Lower leg skin (tissue), 4 donors: ENCODE measurements around the gene CDH13. TPM values are rescaled to one million over a fixed set of nuclear protein-coding genes. Genes with fewer than 3 reads are reported as not detected.

Experiments used
- DNase-seq, 2 donors: peaks; one replicate each; pipeline ENCODE4 v3.0.0-alpha.2; 2019; ENCODE audit warnings: low spot score in 2 of 2
- H3K4me3 ChIP-seq: fragments of 200-600 bp; sonication (generic); 2 replicates; pipeline ENCODE4 v1.5.1; 2017; ENCODE audit warnings: mild to moderate bottlenecking, low read depth; ENCODE audit not compliant: poor library complexity, severe bottlenecking
- CTCF ChIP-seq, 3 donors: fragments of 450-650 bp; IDR thresholded peaks; one replicate each; pipeline ENCODE4 v1.5.1; 2016; ENCODE audit warnings: antibody characterized with exemption in 3 of 3, mild to moderate bottlenecking in 3 of 3, moderate library complexity in 2 of 3
- POLR2A ChIP-seq, 2 donors: fragments of 450-650 bp; IDR thresholded peaks; one replicate each; pipeline ENCODE4 v1.6.1; 2016 to 2017; ENCODE audit warnings: antibody characterized with exemption in 2 of 2, mild to moderate bottlenecking in 1 of 2, moderate library complexity in 1 of 2
- WGBS, 2 donors: methylation state at CpG; one replicate each; pipeline ENCODE4 v1.1.5; 2018; 5-methylcytosine and 5-hydroxymethylcytosine counted together
- intact Hi-C: fragments of 100-400 bp; cut with DNase I; formaldehyde crosslinking; loops from one replicate; pipeline ENCODE4 v1.15.0; 2023; ENCODE audit warnings: low total_unique reads
- total RNA-seq, 4 donors: library from RNA; depleted of rRNA; stranded (reverse); fragments of >200 nt; gene quantifications; one replicate each; pipeline ENCODE4 v1.1.0, GENCODE V29; 2016

Gene CDH13
- total RNA-seq, 4 donors from 2014 or later, result 102 to 246 (median 155) TPM

GRCh38 chr16:83224642-83225041 is 597.9 kb downstream of the CDH13 start:
- WGBS, 2 donors, result 89 to 94% methylated on average over 3 of the region's 3 CpGs
- TF ChIP-seq POLR2A (IDR thresholded peaks at IDR 0.05), result no peak
- TF ChIP-seq CTCF (IDR thresholded peaks at IDR 0.05), result no peak
- DNase-seq, result no peak
- no peak overlapping the region for H3K4me3 ChIP-seq
- intact Hi-C loops, result no loop called here

- TF ChIP-seq CTCF (IDR thresholded peaks at IDR 0.05) (no peak), POLR2A (IDR thresholded peaks at IDR 0.05) (no peak)
- WGBS, 2 donors, result 47 to 53% methylated on average over 6 of the region's 6 CpGs
- DNase-seq, result no peak
- intact Hi-C loops, result no loop called here
- no peak overlapping the region for H3K4me3 ChIP-seq
Measured at GRCh38 chr16:83227336-83227735, 600.6 kb downstream of the CDH13 start.

- DNase-seq, result no peak
- intact Hi-C loops, result no loop called here
- no peak overlapping the region for H3K4me3 ChIP-seq
- no peak for TF ChIP-seq CTCF (IDR thresholded peaks at IDR 0.05)
- TF ChIP-seq POLR2A (IDR thresholded peaks at IDR 0.05), result no peak
- 70 to 84% methylated on average over 5 of the region's 5 CpGs for WGBS, 2 donors
Measured at GRCh38 chr16:83231729-83232128, 605.0 kb downstream of the CDH13 start.

GRCh38 chr16:83233153-83233552 is 606.4 kb downstream of the CDH13 start:
- TF ChIP-seq POLR2A (IDR thresholded peaks at IDR 0.05) (no peak), CTCF (IDR thresholded peaks at IDR 0.05) (no peak)
- H3K4me3 ChIP-seq, result no peak overlapping the region
- intact Hi-C loops, result no loop called here
- 67 to 80% methylated on average over 8 of the region's 8 CpGs for WGBS, 2 donors
- DNase-seq, result no peak

- intact Hi-C loops, result no loop called here
- WGBS, 2 donors, result 61 to 64% methylated on average over 6 of the region's 6 CpGs
- no peak for TF ChIP-seq CTCF (IDR thresholded peaks at IDR 0.05)
- TF ChIP-seq POLR2A (IDR thresholded peaks at IDR 0.05), result no peak
- no peak overlapping the region for H3K4me3 ChIP-seq
- no peak for DNase-seq
Measured at GRCh38 chr16:83238949-83239691, 612.4 kb downstream of the CDH13 start.

- H3K4me3 ChIP-seq, result no peak overlapping the region
- no peak for TF ChIP-seq CTCF (IDR thresholded peaks at IDR 0.05)
- TF ChIP-seq POLR2A (IDR thresholded peaks at IDR 0.05), result no peak
- WGBS, 2 donors, result 86 to 95% methylated on average over 2 of the region's 2 CpGs
- intact Hi-C loops, result no loop called here
- DNase-seq, result no peak
Measured at GRCh38 chr16:83244057-83244456, 617.3 kb downstream of the CDH13 start.
